MM.1S (cell line): ENCODE measurements around the gene GLE1.

Source experiments
- EZH2 ChIP-seq: fragments of 300-600 bp; sonication (generic); optimal IDR thresholded peaks from 2 replicates; pipeline ENCODE3; 2017; ENCODE audit warnings: low read depth, mild to moderate bottlenecking, antibody characterized with exemption, low read length, mixed read lengths
- EZH2phosphoT487 ChIP-seq: fragments of 300-600 bp; sonication (generic); IDR thresholded peaks from 2 replicates; pipeline ENCODE4 v1.6.1; 2018; ENCODE audit warnings: antibody characterized with exemption, low read length
- TF ChIP-seq, protein P1 (sequence below): fragments of 300-600 bp; sonication (generic); IDR thresholded peaks from 2 replicates; pipeline ENCODE4 v1.5.1; 2016; ENCODE audit warnings: antibody characterized with exemption, low read length, mixed read lengths

DNA sequence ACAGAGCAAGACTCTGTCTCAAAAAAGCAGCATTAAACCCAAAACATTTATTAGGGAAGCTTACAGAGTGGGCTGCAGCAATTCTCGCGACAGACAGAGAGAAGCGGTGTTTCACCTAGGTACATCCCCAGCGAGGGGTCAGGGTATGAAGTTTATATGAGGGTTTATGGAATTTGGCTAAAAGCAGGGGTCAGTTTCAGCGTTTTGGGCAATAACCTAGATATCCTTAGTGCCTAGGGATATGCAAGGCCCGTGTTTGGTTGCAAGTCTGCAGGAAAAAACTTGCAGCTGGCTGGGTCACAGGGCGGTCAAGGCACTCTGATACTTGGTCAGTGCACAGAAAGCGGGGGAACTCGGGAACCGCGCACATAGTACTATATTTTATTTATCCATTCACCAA is 649 bp upstream of the GLE1 start:
- TF ChIP-seq, protein P1, sequence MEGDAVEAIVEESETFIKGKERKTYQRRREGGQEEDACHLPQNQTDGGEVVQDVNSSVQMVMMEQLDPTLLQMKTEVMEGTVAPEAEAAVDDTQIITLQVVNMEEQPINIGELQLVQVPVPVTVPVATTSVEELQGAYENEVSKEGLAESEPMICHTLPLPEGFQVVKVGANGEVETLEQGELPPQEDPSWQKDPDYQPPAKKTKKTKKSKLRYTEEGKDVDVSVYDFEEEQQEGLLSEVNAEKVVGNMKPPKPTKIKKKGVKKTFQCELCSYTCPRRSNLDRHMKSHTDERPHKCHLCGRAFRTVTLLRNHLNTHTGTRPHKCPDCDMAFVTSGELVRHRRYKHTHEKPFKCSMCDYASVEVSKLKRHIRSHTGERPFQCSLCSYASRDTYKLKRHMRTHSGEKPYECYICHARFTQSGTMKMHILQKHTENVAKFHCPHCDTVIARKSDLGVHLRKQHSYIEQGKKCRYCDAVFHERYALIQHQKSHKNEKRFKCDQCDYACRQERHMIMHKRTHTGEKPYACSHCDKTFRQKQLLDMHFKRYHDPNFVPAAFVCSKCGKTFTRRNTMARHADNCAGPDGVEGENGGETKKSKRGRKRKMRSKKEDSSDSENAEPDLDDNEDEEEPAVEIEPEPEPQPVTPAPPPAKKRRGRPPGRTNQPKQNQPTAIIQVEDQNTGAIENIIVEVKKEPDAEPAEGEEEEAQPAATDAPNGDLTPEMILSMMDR: no peak
- no peak for TF ChIP-seq EZH2phosphoT487
- TF ChIP-seq EZH2: no peak
